SK-N-SH (cell line): Measurements from ENCODE around the gene SLC2A5. TPM values are rescaled to one million over a fixed set of nuclear protein-coding genes. Genes with fewer than 3 reads are reported as not detected.

Source experiments
- CTCF ChIA-PET: fragments of 300-600, 350-600 bp; formaldehyde crosslinking; extraction: SDS; loops from one replicate; lab custom pipeline; 2021; lab: Yijun Ruan, JAX
- POLR2A ChIA-PET: fragments of 350-600 bp; sonication (Branson Sonifier 250); formaldehyde crosslinking; extraction: SDS; loops from one replicate; lab custom pipeline; 2020; ENCODE audit warnings: antibody characterized with exemption, inconsistent platforms; lab: Yijun Ruan, JAX
- DNase-seq: peaks from one replicate; pipeline ENCODE4 v3.0.0; 2012
- H2AFZ ChIP-seq: fragments of 200-600 bp; sonication (generic); 2 replicates; pipeline ENCODE4 v1.8.1; 2016; ENCODE audit warnings: antibody characterized with exemption, mild to moderate bottlenecking, low read depth
- H3F3A ChIP-seq: fragments of 200-600 bp; sonication (generic); replicated peaks from 2 replicates; pipeline ENCODE3; 2016; ENCODE audit warnings: antibody characterized with exemption, mild to moderate bottlenecking; ENCODE audit not compliant: insufficient read depth
- H3K27ac ChIP-seq, 2 experiments: fragments of 200-500 bp in 1 of 2; fragments of 200-600 bp in 1 of 2; sonication (Bioruptor generic) in 1 of 2; sonication (generic), shearing (Covaris generic) in 1 of 2; 2 replicates each; pipeline versions ENCODE4 v1.5.1 to v1.6.1; 2014 to 2016; ENCODE audit warnings: low read depth in 2 of 2, inconsistent platforms in 1 of 2, low read length in 1 of 2, mild to moderate bottlenecking in 1 of 2, mixed read lengths in 1 of 2
- H3K27me3 ChIP-seq: fragments of 200-600 bp; sonication (generic), shearing (Covaris generic); 2 replicates; pipeline ENCODE4 v1.6.1; 2016; ENCODE audit warnings: mixed run types; ENCODE audit not compliant: insufficient read depth
- H3K36me3 ChIP-seq, 2 experiments: fragments of 200-500 bp in 1 of 2; fragments of 200-600 bp in 1 of 2; sonication (Bioruptor generic) in 1 of 2; sonication (generic) in 1 of 2; replicated peaks in 1 of 2; 2 replicates each; pipeline versions ENCODE3 to v1.5.1; 2014 to 2016; ENCODE audit warnings: low read length in 1 of 2, mild to moderate bottlenecking in 1 of 2; ENCODE audit not compliant: insufficient read depth in 2 of 2, control insufficient read depth in 1 of 2
- H3K4me1 ChIP-seq, 2 experiments: fragments of 200-500 bp in 1 of 2; fragments of 200-600 bp in 1 of 2; sonication (Bioruptor generic) in 1 of 2; sonication (generic), shearing (Covaris generic) in 1 of 2; 2 replicates each; pipeline versions ENCODE4 v1.5.1 to v1.6.1; 2014 to 2016; ENCODE audit warnings: low read depth in 1 of 2, low read length in 1 of 2, mixed run types in 1 of 2; ENCODE audit not compliant: insufficient read depth in 2 of 2, control insufficient read depth in 1 of 2
- H3K4me2 ChIP-seq: fragments of 200-600 bp; sonication (generic), shearing (Covaris generic); 2 replicates; pipeline ENCODE4 v1.6.1; 2017; ENCODE audit warnings: mixed run types
- H3K4me3 ChIP-seq, 2 experiments: fragments of 200-500 bp in 1 of 2; fragments of 200-600 bp in 1 of 2; sonication (Bioruptor generic) in 1 of 2; sonication (generic), shearing (Covaris generic) in 1 of 2; 2 replicates each; pipeline versions ENCODE4 v1.5.1 to v1.8.1; 2014 to 2016; ENCODE audit warnings: low read depth in 2 of 2, inconsistent platforms in 1 of 2, low read length in 1 of 2, mild to moderate bottlenecking in 1 of 2, mixed read lengths in 1 of 2, moderate library complexity in 1 of 2
- H3K79me2 ChIP-seq: fragments of 200-600 bp; sonication (generic); 2 replicates; pipeline ENCODE4 v1.8.1; 2017; ENCODE audit warnings: mild to moderate bottlenecking; ENCODE audit not compliant: insufficient read depth
- H3K9ac ChIP-seq: fragments of 200-600 bp; sonication (generic); 2 replicates; pipeline ENCODE4 v1.6.1; 2017; ENCODE audit warnings: mixed run types
- H3K9me2 ChIP-seq: fragments of 200-600 bp; sonication (generic); 2 replicates; pipeline ENCODE4 v1.6.1; 2017; ENCODE audit warnings: mixed run types
- H3K9me3 ChIP-seq: fragments of 200-600 bp; sonication (generic); 2 replicates; pipeline ENCODE4 v1.6.1; 2017; ENCODE audit warnings: mixed run types, mild to moderate bottlenecking, moderate library complexity
- H4K20me1 ChIP-seq: fragments of 200-600 bp; sonication (generic); 2 replicates; pipeline ENCODE4 v1.6.1; 2017; ENCODE audit warnings: mild to moderate bottlenecking, mixed run types; ENCODE audit not compliant: insufficient read depth
- CHD2 ChIP-seq: fragments of 150-350 bp; IDR thresholded peaks from 2 replicates; pipeline ENCODE4 v1.6.1; 2018; ENCODE audit warnings: low read length; ENCODE audit not compliant: partially characterized antibody
- GABPA ChIP-seq: IDR thresholded peaks from 2 replicates; pipeline ENCODE4 v1.4.0; 2012; ENCODE audit warnings: low read depth, mild to moderate bottlenecking
- GATA2 ChIP-seq: sonication (generic); formaldehyde crosslinking; IDR thresholded peaks from 2 replicates; pipeline ENCODE4 v1.5.0; 2020; ENCODE audit warnings: mild to moderate bottlenecking, missing genetic modification reagents
- JUND ChIP-seq: IDR thresholded peaks from 2 replicates; pipeline ENCODE4 v1.4.0; 2012
- NFIC ChIP-seq: IDR thresholded peaks from 2 replicates; pipeline ENCODE4 v1.4.0; 2012; ENCODE audit warnings: borderline replicate concordance
- RAD21 ChIP-seq: IDR thresholded peaks from 2 replicates; pipeline ENCODE4 v1.6.1; 2012; ENCODE audit warnings: mild to moderate bottlenecking, low read length
- RFX5 ChIP-seq: IDR thresholded peaks from 2 replicates; pipeline ENCODE4 v1.6.1; 2012; ENCODE audit warnings: mild to moderate bottlenecking, improper control_type of control experiment, low read length
- SMC3 ChIP-seq: IDR thresholded peaks from 2 replicates; pipeline ENCODE4 v1.6.1; 2012; ENCODE audit warnings: low read depth, low read length, improper control_type of control experiment
- TCF12 ChIP-seq: IDR thresholded peaks from 2 replicates; pipeline ENCODE4 v1.4.0; 2012
- TEAD4 ChIP-seq: IDR thresholded peaks from 2 replicates; pipeline ENCODE4 v1.4.0; 2012; ENCODE audit warnings: mild to moderate bottlenecking, borderline replicate concordance; ENCODE audit not compliant: insufficient read depth
- WGBS: methylation state at CpG from one replicate; pipeline ENCODE4 v1.1.6; 2017; ENCODE audit warnings: low lambda C conversion rate; 5-methylcytosine and 5-hydroxymethylcytosine counted together
- polyA plus RNA-seq, 3 experiments: library from polyadenylated mRNA; depleted of rRNA; stranded (reverse); fragments of >200 nt; gene quantifications; 2 replicates each; pipeline ENCODE4 v1.2.3, GENCODE V29; 2012
- TF ChIP-seq, protein P1 (sequence below): fragments of 150-350 bp; IDR thresholded peaks from 2 replicates; pipeline ENCODE4 v1.6.1; 2017; ENCODE audit warnings: antibody characterized with exemption, low read length, low read depth, borderline replicate concordance
- TF ChIP-seq, protein P2 (sequence below): fragments of 200-600 bp; sonication (generic); IDR thresholded peaks from 2 replicates; pipeline ENCODE4 v1.6.1; 2017; ENCODE audit warnings: antibody characterized with exemption, mild to moderate bottlenecking, moderate library complexity

The SLC2A5 gene
- polyA plus RNA-seq, 1 of the 3 experiments (the other 2 are of a cell fraction) = 0.02 TPM

GRCh38 chr1:9005395-9005708, 64.1 kb downstream of the SLC2A5 start:
- DNase-seq = no peak
- 65% methylated on average over 8 of the region's 8 CpGs for WGBS
- H3K36me3 ChIP-seq = no peaks in the 10 kb centered on the region
- TF ChIP-seq, protein P1, sequence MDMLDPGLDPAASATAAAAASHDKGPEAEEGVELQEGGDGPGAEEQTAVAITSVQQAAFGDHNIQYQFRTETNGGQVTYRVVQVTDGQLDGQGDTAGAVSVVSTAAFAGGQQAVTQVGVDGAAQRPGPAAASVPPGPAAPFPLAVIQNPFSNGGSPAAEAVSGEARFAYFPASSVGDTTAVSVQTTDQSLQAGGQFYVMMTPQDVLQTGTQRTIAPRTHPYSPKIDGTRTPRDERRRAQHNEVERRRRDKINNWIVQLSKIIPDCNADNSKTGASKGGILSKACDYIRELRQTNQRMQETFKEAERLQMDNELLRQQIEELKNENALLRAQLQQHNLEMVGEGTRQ = no peak
- TF ChIP-seq JUND (no peak), TEAD4 (no peak)
- H3K4me3 ChIP-seq = no peak overlapping the region; a peak in 1 of 4 replicates
- no peaks in the 10 kb centered on the region for H3K9me3 ChIP-seq
- no peak overlapping the region for H2AFZ ChIP-seq
- no peak overlapping the region for H3K4me2 ChIP-seq
- no peaks in the 10 kb centered on the region for H3K79me2 ChIP-seq
- POLR2A ChIA-PET = no interaction called here
- no peaks in the 10 kb centered on the region for H3K4me1 ChIP-seq
- H3K9ac ChIP-seq = no peak overlapping the region
- H3K27ac ChIP-seq = no peak overlapping the region
- H3K9me2 ChIP-seq = no peaks in the 10 kb centered on the region
- no peaks in the 10 kb centered on the region for H4K20me1 ChIP-seq
- CTCF ChIA-PET = interaction anchor here (0.5 to 3.5 kb wide), 28 partner anchors 9 to 332 kb away, joined by 3 to 24 read pairs (median 4); no protein-coding TSS in a partner anchor
- H3F3A ChIP-seq = no peaks in the 10 kb centered on the region
- H3K27me3 ChIP-seq = no peaks in the 10 kb centered on the region

GRCh38 chr1:9004700-9005394, 64.6 kb downstream of the SLC2A5 start:
- H3F3A ChIP-seq = no peaks in the 10 kb centered on the region
- ChIA-PET POLR2A (no interaction called here), CTCF (interaction anchor here (0.6 to 3.5 kb wide), 30 partner anchors 9 to 585 kb away, joined by 3 to 24 read pairs (median 4); no protein-coding TSS in a partner anchor)
- H2AFZ ChIP-seq = no peak overlapping the region
- H3K36me3 ChIP-seq = no peaks in the 10 kb centered on the region
- H3K9me3 ChIP-seq = no peaks in the 10 kb centered on the region
- no peaks in the 10 kb centered on the region for H3K27me3 ChIP-seq
- no peaks in the 10 kb centered on the region for H3K79me2 ChIP-seq
- DNase-seq = peak; percentile 80
- no peaks in the 10 kb centered on the region for H3K9me2 ChIP-seq
- no peak overlapping the region; a peak in 1 of 4 replicates for H3K4me3 ChIP-seq
- no peaks in the 10 kb centered on the region for H3K4me1 ChIP-seq
- H3K9ac ChIP-seq = no peak overlapping the region
- TF ChIP-seq TCF12 (peak; percentile 60), SMC3 (peak; percentile 55), GATA2 (CRISPR knock-in tag) (no peak), CHD2 (no peak), NFIC (no peak), RFX5 (no peak), GABPA (no peak), RAD21 (peak; percentile 52)
- TF ChIP-seq, protein P2, sequence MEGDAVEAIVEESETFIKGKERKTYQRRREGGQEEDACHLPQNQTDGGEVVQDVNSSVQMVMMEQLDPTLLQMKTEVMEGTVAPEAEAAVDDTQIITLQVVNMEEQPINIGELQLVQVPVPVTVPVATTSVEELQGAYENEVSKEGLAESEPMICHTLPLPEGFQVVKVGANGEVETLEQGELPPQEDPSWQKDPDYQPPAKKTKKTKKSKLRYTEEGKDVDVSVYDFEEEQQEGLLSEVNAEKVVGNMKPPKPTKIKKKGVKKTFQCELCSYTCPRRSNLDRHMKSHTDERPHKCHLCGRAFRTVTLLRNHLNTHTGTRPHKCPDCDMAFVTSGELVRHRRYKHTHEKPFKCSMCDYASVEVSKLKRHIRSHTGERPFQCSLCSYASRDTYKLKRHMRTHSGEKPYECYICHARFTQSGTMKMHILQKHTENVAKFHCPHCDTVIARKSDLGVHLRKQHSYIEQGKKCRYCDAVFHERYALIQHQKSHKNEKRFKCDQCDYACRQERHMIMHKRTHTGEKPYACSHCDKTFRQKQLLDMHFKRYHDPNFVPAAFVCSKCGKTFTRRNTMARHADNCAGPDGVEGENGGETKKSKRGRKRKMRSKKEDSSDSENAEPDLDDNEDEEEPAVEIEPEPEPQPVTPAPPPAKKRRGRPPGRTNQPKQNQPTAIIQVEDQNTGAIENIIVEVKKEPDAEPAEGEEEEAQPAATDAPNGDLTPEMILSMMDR = peak; percentile 76
- no peak overlapping the region for H3K27ac ChIP-seq
- H3K4me2 ChIP-seq = no peak overlapping the region
- 60% methylated on average over 14 of the region's 22 CpGs for WGBS
- no peaks in the 10 kb centered on the region for H4K20me1 ChIP-seq
